H1 (cell line): ENCODE measurements around the gene PLXDC2. TPM values are rescaled to one million over a fixed set of nuclear protein-coding genes. Genes with fewer than 3 reads are reported as not detected.

Experiments used
- BCL11A ChIP-seq, 2 experiments: IDR thresholded peaks; one replicate each; pipeline ENCODE4 v1.6.1; 2011; ENCODE audit warnings: low read depth in 2 of 2, low read length in 2 of 2, mild to moderate bottlenecking in 2 of 2
- CBX5 ChIP-seq: fragments of 300-800, 300-1000 bp; sonication (generic); IDR thresholded peaks from 2 replicates; pipeline ENCODE4 v1.7.1; 2016; ENCODE audit warnings: antibody characterized with exemption, low read length, low read depth
- HDAC6 ChIP-seq: IDR thresholded peaks from one replicate; pipeline ENCODE4 v1.7.1; 2012; ENCODE audit warnings: low read depth, mild to moderate bottlenecking, inconsistent platforms, low read length, moderate library complexity
- POU5F1 ChIP-seq: IDR thresholded peaks from 2 replicates; pipeline ENCODE4 v1.6.1; 2011; ENCODE audit warnings: low read depth, mild to moderate bottlenecking, low read length, moderate library complexity
- SIRT6 ChIP-seq: IDR thresholded peaks from one replicate; pipeline ENCODE4 v1.7.1; 2012; ENCODE audit warnings: low read length, inconsistent platforms
- TEAD4 ChIP-seq: IDR thresholded peaks from 2 replicates; pipeline ENCODE4 v1.6.1; 2012; ENCODE audit warnings: low read depth, low read length, inconsistent platforms, mixed read lengths
- polyA plus RNA-seq, 7 experiments: library from polyadenylated mRNA; depleted of rRNA in 3 of 7; stranded (reverse) in 5 of 7; unstranded in 2 of 7; fragments of >200 nt in 5 of 7; fragments of 200-250 nt in 2 of 7; gene quantifications; 1 replicate in 5 of 7; 2 replicates in 1 of 7; 4 replicates in 1 of 7; pipeline versions ENCODE4 v1.2.1 to v1.2.3, GENCODE V29; 2011 to 2013; ENCODE audit warnings: missing spikeins in 2 of 7, mixed read lengths in 2 of 7
- total RNA-seq: library from RNA; stranded (reverse); fragmentation: NEBNext Ultra II Directional; extraction: Animal tissue kit (Norgen Biotek cat#: 25700); gene quantifications from 2 replicates; pipeline ENCODE4 v1.2.1, GENCODE V29; 2021

Gene PLXDC2
- total and polyA plus RNA-seq, 2 of the 8 experiments (the other 6 are each of a cell fraction or from before 2014, with no cell fraction given): 23.0 to 40.5 TPM

DNA sequence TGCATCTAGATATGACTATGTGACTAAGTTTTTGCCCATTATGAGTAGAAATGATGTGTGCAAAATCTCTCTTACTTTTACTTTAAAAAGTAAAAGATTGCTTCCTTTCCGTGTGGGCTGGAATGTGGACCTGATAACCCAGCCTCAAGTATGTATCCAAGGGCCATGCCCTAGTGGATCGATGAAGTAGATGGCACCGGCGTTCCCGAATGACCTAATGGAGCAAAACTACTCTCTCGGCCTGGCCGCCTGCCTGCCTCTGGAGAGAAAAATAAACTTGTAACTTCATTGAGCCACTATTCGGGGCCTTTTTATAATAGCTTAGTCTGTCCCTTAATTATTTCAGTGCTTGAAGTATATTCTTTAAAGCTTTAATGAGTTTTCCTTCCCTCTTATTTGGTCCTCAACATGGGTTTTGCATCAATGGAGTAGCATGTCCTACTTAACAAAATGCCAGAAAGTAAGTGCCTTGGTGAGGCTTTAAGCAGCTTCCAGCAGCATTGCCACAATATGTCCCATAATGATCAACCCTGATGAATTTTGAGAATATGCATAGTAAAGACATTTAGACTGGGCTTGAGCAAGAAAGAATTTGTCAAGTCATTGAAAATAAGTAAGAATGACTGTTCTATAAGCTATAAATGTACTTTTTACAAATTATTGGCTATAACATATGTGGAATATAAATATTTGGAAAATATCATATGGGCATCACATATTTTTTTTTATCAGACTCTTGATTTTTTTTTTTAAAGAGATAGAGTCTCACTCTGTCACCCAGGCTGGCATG lies 61.4 kb downstream of the PLXDC2 start (continued):
- TF ChIP-seq BCL11A (IDR thresholded peaks at IDR 0.05; ENCODE audit: low read depth in 2 of 2, low read length in 2 of 2) (no peak), SIRT6 (no peak), HDAC6 (no peak), TEAD4 (no peak), POU5F1 (no peak), CBX5 (no peak)
